ENCODE results near the gene HPS5. TPM values are rescaled to one million over a fixed set of nuclear protein-coding genes. Genes with fewer than 3 reads are reported as not detected.
A peak's percentile ranks its signal among the peaks of the same experiment; 100 is the strongest.

The HPS5 gene
- 10 to 100 TPM; 13.5 to 37.3 (median 20.2) TPM for total RNA-seq

- TF ChIP-seq CTCF (IDR thresholded peaks at IDR 0.05) (no peak), POLR2AphosphoS5 (IDR thresholded peaks at IDR 0.05) (peak; percentile 97), EP300 (IDR thresholded peaks at IDR 0.05) (no peak), POLR2A (IDR thresholded peaks at IDR 0.05) (peak; percentile 51 to 81)
- Histone ChIP-seq H3K27ac (peak within 1 kb of the TSS; percentile 70 to 97 (median 95)), H3K4me3 (peak within 1 kb of the TSS; percentile 74 to 89), H3K36me3 (peaks cover 0 to 14% of the 10 kb centered on the region in 2 donors), H3K9me3 (no peaks in the 10 kb centered on the region), H3K27me3 (no peaks in the 10 kb centered on the region), H3K4me1 (peaks cover 16 to 43% (median 18%) of the 10 kb centered on the region in 3 donors)
- WGBS, 2 donors (ENCODE audit: low coverage in 1 of 2) = 0% methylated on average over 4 of the region's 61 CpGs; no CpG with 5 or more reads in 1 of the 2 donors
- ATAC-seq = peak; percentile 98
Observed at GRCh38 chr11:18321969-18322711, at the start of gene HPS5, which contains the start of gene GTF2H1. TSS of gene HPS5 (minus strand) at chr11:18322140. CDS start at chr11:18317858, 4,282 bp downstream. TSS of gene GTF2H1 (plus strand) at chr11:18322567. CDS start at chr11:18333075, 10,508 bp downstream.

- Histone ChIP-seq H3K27ac (no peak overlapping the region), H3K4me1 (no peaks in the 10 kb centered on the region), H3K27me3 (no peaks in the 10 kb centered on the region), H3K9me3 (no peaks in the 10 kb centered on the region), H3K36me3 (peaks cover 0 to 14% of the 10 kb centered on the region in 2 donors), H3K4me3 (no peak overlapping the region)
- WGBS, 2 donors (ENCODE audit: low coverage in 1 of 2) = 77 to 91% methylated on average over 2 of the region's 2 CpGs
- no peak for ATAC-seq
- TF ChIP-seq POLR2AphosphoS5 (IDR thresholded peaks at IDR 0.05) = no peak
- TF ChIP-seq EP300 (IDR thresholded peaks at IDR 0.05) = no peak
- no peak for TF ChIP-seq POLR2A (IDR thresholded peaks at IDR 0.05)
- TF ChIP-seq CTCF (IDR thresholded peaks at IDR 0.05) = no peak
Observed at GRCh38 chr11:18371279-18371678, 49.3 kb upstream of the HPS5 start.

GRCh38 chr11:18369398-18369797, 47.5 kb upstream of the HPS5 start:
- Histone ChIP-seq H3K27ac (no peak overlapping the region), H3K4me3 (no peak overlapping the region), H3K36me3 (peaks cover 2 to 33% of the 10 kb centered on the region in 2 donors), H3K4me1 (no peaks in the 10 kb centered on the region), H3K27me3 (no peaks in the 10 kb centered on the region), H3K9me3 (no peaks in the 10 kb centered on the region)
- no peak for TF ChIP-seq POLR2A (IDR thresholded peaks at IDR 0.05)
- no peak for TF ChIP-seq POLR2AphosphoS5 (IDR thresholded peaks at IDR 0.05)
- ATAC-seq = no peak
- WGBS, 2 donors (ENCODE audit: low coverage in 1 of 2) = 48 to 79% methylated on average over 2 of the region's 2 CpGs

GRCh38 chr11:18368221-18368620, 46.3 kb upstream of the HPS5 start:
- no peaks in the 10 kb centered on the region for H3K9me3 ChIP-seq
- no peak for TF ChIP-seq CTCF (IDR thresholded peaks at IDR 0.05)
- no peak for TF ChIP-seq POLR2AphosphoS5 (IDR thresholded peaks at IDR 0.05)
- no peak for TF ChIP-seq EP300 (IDR thresholded peaks at IDR 0.05)
- TF ChIP-seq POLR2A (IDR thresholded peaks at IDR 0.05) = no peak
- H3K36me3 ChIP-seq = peaks cover 2 to 45% of the 10 kb centered on the region in 2 donors
- H3K27me3 ChIP-seq = no peaks in the 10 kb centered on the region
- no peaks in the 10 kb centered on the region for H3K4me1 ChIP-seq
- H3K27ac ChIP-seq = no peak overlapping the region
- ATAC-seq = no peak
- WGBS, 2 donors (ENCODE audit: low coverage in 1 of 2) = 58 to 81% methylated on average over 2 of the region's 2 CpGs
- H3K4me3 ChIP-seq = no peak overlapping the region

GRCh38 chr11:18367431-18367830, 45.5 kb upstream of the HPS5 start:
- TF ChIP-seq POLR2AphosphoS5 (IDR thresholded peaks at IDR 0.05) = no peak
- no peak for TF ChIP-seq CTCF (IDR thresholded peaks at IDR 0.05)
- TF ChIP-seq POLR2A (IDR thresholded peaks at IDR 0.05) = no peak
- no peak for TF ChIP-seq EP300 (IDR thresholded peaks at IDR 0.05)
- Histone ChIP-seq H3K36me3 (peaks cover 2 to 53% of the 10 kb centered on the region in 2 donors), H3K4me1 (no peaks in the 10 kb centered on the region), H3K27me3 (no peaks in the 10 kb centered on the region), H3K27ac (no peak overlapping the region), H3K9me3 (no peaks in the 10 kb centered on the region), H3K4me3 (no peak overlapping the region)
- WGBS, 2 donors (ENCODE audit: low coverage in 1 of 2) = 97% methylated on average over 3 of the region's 3 CpGs; no CpG with 5 or more reads in 1 of the 2 donors
- no peak for ATAC-seq

Measured in gastroesophageal sphincter (tissue), 4 donors.